ENCODE data around the gene XCL2.
A peak's percentile ranks its signal among the peaks of the same experiment; 100 is the strongest.
"Not testable (repeated sequence)": the region's sequence is repeated elsewhere in the genome, so short reads cannot be mapped to it uniquely, and the experiment has no call there.

Gene XCL2, protein sequence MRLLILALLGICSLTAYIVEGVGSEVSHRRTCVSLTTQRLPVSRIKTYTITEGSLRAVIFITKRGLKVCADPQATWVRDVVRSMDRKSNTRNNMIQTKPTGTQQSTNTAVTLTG

GRCh38 chr1:168543840-168544498 is at the start of gene XCL2:
TSS of gene XCL2 (minus strand) at chr1:168543997. CDS start at chr1:168543964, 33 bp downstream.
- DNase-seq (ENCODE audit: low read depth), result not testable (repeated sequence)

- no peak for DNase-seq (ENCODE audit: low read depth)
Measured at GRCh38 chr1:168591641-168592250, 47.9 kb upstream of the XCL2 start.

- no peak for DNase-seq (ENCODE audit: low read depth)
Measured at GRCh38 chr1:168591066-168591465, 47.3 kb upstream of the XCL2 start.

DNA sequence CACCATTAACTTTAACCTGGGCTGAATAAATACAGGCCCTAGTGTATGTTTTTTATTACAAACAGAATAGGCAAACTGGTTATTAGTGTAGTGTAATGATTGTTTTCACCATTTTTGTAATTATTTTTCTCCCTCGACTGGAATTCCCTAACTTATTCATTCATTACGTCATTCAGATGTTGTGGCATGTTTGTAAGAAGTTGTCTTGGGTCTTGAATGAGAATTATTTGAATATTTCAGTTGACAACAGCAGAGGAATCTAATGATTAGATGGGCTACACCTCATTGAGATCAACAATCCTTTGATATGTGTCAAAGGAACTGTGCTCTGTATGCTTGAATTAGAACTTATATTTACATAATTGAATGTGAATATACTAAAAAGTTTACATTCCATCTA is 45.4 kb upstream of the XCL2 start:
- DNase-seq (ENCODE audit: low read depth), result no peak

GRCh38 chr1:168585937-168586336 is 42.1 kb upstream of the XCL2 start:
- DNase-seq (ENCODE audit: low read depth), result no peak

- peak; percentile 30 for DNase-seq (ENCODE audit: low read depth)
Measured at GRCh38 chr1:168585191-168585590, 41.4 kb upstream of the XCL2 start.

DNA sequence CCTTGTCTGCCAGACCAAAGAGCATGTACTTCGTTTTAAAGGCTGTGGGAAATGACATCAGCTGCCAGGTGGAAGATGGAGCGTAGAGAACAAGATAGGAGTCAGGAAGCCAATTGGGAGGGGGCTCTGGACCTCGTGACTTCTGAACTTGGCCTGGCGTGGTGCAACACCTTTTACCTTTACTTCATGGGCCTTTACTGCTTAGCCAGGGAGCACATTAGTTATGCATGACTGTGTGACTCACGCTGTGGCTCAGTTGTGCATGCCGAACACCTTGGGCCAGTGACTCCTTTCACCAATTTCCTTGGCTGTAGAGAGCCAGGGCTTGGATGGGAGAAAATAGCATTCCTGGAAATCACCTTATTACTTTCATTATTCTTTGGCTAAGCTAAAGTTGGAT is 39.8 kb upstream of the XCL2 start:
- no peak for DNase-seq (ENCODE audit: low read depth)

DNA sequence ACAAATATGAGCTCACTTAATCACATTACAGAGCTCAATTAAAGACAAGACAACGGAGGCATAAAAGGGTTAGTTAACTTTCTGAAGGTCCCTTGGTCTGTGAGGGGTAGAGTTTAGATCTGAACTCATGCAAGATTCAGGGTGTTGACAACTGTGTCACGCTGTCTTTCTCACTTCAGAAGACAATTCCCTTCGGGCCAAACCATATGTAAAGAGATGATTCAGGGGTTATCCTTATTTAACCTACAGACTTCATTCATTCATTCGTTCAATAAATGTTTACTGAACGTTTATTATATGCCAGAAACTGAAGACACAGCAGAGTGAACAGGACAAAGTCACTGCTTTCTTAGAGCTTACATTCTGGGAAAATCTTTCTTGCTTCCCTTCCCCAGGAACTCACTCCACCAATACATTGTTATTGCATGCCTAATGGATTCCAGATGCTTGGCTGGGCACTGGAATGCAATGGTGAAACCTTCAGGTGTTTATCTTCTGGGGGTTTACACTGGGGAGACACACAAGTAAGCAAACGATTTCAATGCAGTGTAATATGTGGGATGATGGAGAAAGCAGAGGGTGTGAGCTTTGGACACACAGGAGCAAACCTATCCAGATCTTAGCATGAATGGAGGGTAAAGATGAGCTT is 39.0 kb upstream of the XCL2 start:
- no peak for DNase-seq (ENCODE audit: low read depth)

- no peak for DNase-seq (ENCODE audit: low read depth)
Measured at GRCh38 chr1:168581817-168582572, 38.2 kb upstream of the XCL2 start.

- not testable (repeated sequence) for DNase-seq (ENCODE audit: low read depth)
Measured at GRCh38 chr1:168580991-168581390, 37.2 kb upstream of the XCL2 start.

DNA sequence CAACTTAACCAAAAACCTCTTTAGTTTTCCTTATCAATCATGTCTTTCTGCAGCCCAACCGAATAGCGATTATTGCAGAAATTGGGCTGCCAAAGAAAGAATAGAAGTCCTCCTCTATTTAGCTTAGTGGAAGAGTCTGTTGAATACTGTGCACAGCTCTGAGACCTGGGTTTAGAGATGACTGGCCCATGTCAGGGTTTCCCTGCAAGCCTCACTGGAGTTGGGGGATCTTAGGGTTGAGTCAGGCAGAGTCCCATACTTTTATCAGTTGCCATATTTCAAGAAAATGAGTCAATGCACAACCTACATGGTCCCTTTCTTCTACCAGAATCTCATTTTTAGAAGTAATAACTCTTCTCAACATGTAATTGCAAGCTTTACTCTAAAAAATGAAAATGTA is 36.5 kb upstream of the XCL2 start:
- not testable (repeated sequence) for DNase-seq (ENCODE audit: low read depth)

GRCh38 chr1:168578531-168579185 is 34.9 kb upstream of the XCL2 start:
- DNase-seq (ENCODE audit: low read depth), result not testable (repeated sequence)

GRCh38 chr1:168576245-168576688 is 32.5 kb upstream of the XCL2 start, which contains the start of gene XCL1:
TSS of gene XCL1 (plus strand) at chr1:168576605. CDS start at chr1:168576638, 33 bp downstream.
- not testable (repeated sequence) for DNase-seq (ENCODE audit: low read depth)

GRCh38 chr1:168574234-168574633 is 30.4 kb upstream of the XCL2 start:
- DNase-seq (ENCODE audit: low read depth), result peak; percentile 53

DNA sequence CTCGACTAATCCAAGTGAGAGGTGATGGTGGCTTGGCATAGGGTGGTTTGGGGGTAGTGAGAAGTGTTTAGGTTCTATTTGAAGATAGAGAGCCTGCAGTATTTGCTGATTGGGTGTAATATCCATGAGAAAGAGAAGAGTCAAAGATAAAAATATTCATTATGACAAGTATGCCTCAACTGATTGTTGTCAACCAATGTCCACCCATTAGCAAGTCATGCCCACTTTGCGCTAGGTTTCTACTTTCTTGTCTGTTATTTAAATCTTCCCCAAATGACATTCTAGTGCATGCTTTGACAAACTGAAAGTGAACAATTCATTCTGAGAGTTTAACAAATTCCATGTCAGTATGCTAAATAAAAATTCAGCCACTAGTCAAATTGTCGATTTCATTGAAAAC is 28.8 kb upstream of the XCL2 start:
- no peak for DNase-seq (ENCODE audit: low read depth)

GRCh38 chr1:168570652-168571051 is 26.9 kb upstream of the XCL2 start:
- no peak for DNase-seq (ENCODE audit: low read depth)

DNA sequence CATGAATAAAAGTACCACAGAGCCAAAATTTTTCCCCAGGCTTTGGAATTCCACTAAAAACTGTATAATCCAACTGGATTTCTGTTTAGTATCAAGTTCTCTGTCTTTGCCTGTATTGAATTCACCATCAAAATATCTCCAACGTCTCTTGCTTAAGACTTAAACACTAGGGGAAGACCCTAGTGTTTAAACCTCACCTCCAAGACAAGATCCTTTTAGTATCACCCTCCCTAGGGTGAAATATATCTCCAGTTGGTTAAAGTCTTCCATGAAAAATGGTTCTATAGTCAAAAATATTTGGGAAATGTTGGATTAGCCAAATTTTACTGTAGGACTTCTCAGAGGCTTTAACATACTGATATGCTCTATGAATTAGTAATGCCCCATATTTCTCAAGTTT is 24.5 kb upstream of the XCL2 start:
- DNase-seq (ENCODE audit: low read depth), result no peak

GRCh38 chr1:168567568-168567967 is 23.8 kb upstream of the XCL2 start:
- no peak for DNase-seq (ENCODE audit: low read depth)

GRCh38 chr1:168567007-168567406 is 23.2 kb upstream of the XCL2 start:
- DNase-seq (ENCODE audit: low read depth), result no peak

DNA sequence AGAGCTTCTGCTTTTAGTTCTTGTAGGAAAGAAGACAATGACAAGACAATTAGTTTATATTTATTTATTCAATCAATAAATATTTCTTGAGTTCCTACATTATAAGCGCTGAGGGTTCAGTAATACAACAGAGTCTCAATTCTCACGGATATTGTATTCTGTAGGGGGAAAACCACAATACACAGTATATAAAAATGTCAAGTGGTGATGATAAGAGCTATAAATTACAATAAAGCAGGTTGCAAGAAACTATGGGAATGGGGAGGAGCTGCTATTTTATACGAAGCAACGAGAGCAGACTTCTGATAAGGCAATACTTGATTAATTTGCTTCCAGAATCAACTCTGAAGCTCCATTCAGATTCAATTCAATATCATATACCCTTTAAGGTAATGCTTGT is 22.0 kb upstream of the XCL2 start:
- no peak for DNase-seq (ENCODE audit: low read depth)

DNA sequence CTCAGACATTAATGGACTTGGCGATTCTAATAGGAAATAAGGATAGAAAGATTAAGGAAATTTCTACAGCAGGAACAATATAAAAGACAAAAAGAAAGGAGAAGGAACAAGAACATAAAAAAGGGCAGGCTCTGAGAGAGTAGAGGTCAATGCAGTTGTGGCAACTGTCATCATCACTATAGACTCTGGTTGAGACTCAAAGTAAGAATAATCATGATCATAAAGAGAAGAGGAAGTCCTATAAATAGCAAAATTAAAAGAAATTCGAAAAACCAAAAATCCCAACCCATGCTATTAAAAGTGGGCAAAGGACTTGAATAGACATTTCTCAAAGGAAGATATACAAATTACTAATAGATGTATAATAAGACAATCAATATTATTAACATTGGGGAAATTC is 18.2 kb upstream of the XCL2 start:
- DNase-seq (ENCODE audit: low read depth), result no peak

DNA sequence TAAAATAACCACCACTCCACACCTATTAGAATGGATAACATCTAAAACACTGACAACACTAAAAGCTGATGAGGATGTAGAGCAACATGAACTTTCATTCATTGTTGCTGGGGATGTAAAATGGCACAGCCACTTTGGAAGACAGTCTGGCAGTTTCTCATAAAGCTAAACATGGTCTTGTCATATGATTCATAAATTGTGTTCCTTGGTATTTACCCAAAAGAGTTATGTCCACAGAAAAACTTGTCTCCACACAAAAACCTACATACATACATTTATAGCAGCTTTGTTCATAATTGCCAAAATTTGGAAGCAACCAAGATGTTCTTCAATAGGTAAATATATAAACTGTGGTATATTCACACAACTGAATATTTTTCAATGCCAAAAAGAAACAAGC is 16.6 kb upstream of the XCL2 start:
- DNase-seq (ENCODE audit: low read depth), result no peak
